Measurements from ENCODE around the gene POGLUT3. TPM values are rescaled to one million over a fixed set of nuclear protein-coding genes. Genes with fewer than 3 reads are reported as not detected.

Gene POGLUT3
- polyA plus RNA-seq, 4 donors: 40.8 to 49.4 (median 46.3) TPM

Other genes with a start within 250 kb of the POGLUT3 start
- gene C11orf65, start 30.9 kb downstream of the POGLUT3 start, polyA plus RNA-seq (ENCODE audit: insufficient read length in 4 of 4): 1 to 10 TPM; 2.0 to 3.5 (median 2.5) TPM
- 1 to 10 TPM; 2.7 to 4.2 (median 3.4) TPM for gene EXPH5, start 95.4 kb upstream of the POGLUT3 start, polyA plus RNA-seq (ENCODE audit: insufficient read length in 4 of 4)
- 10 to 100 TPM; 79.7 to 91.2 (median 86.1) TPM for gene DDX10, start 166.7 kb upstream of the POGLUT3 start, polyA plus RNA-seq (ENCODE audit: insufficient read length in 4 of 4)